Suprapubic skin (tissue), 4 donors: ENCODE measurements around the gene EFHD1. TPM values are rescaled to one million over a fixed set of nuclear protein-coding genes. Genes with fewer than 3 reads are reported as not detected.

ENCODE experiments used
- DNase-seq, 2 donors: peaks; one replicate each; pipeline ENCODE4 v3.0.0-alpha.2; 2019; ENCODE audit warnings: low spot score in 2 of 2
- H3K27ac ChIP-seq: fragments of 200-600 bp; sonication (generic); one replicate; pipeline ENCODE4 v1.5.1; 2019
- H3K27me3 ChIP-seq: fragments of 200-600 bp; sonication (generic); one replicate; pipeline ENCODE4 v1.5.1; 2019
- H3K36me3 ChIP-seq: fragments of 200-600 bp; sonication (generic); one replicate; pipeline ENCODE4 v1.5.1; 2019
- H3K4me1 ChIP-seq: fragments of 200-600 bp; sonication (generic); one replicate; pipeline ENCODE4 v1.5.1; 2019
- H3K4me3 ChIP-seq: fragments of 200-600 bp; sonication (generic); one replicate; pipeline ENCODE4 v1.5.1; 2019; ENCODE audit warnings: mild to moderate bottlenecking
- H3K9me3 ChIP-seq: fragments of 200-600 bp; sonication (generic); one replicate; pipeline ENCODE4 v1.5.1; 2019
- CTCF ChIP-seq, 2 donors: fragments of 200-600 bp in 1 of 2; fragments of 450-650 bp in 1 of 2; sonication (generic) in 1 of 2; IDR thresholded peaks; one replicate each; pipeline ENCODE4 v1.5.1; 2016 to 2019; ENCODE audit warnings: antibody characterized with exemption in 2 of 2, mild to moderate bottlenecking in 1 of 2, moderate library complexity in 1 of 2
- EP300 ChIP-seq: sonication (generic); formaldehyde crosslinking; IDR thresholded peaks from one replicate; pipeline ENCODE4 v1.6.1; 2017; ENCODE audit warnings: antibody characterized with exemption
- POLR2A ChIP-seq, 2 donors: fragments of 450-650 bp; IDR thresholded peaks; one replicate each; pipeline ENCODE4 v1.6.1; 2017; ENCODE audit warnings: antibody characterized with exemption in 2 of 2, mild to moderate bottlenecking in 2 of 2, moderate library complexity in 2 of 2
- POLR2AphosphoS5 ChIP-seq, 3 donors: sonication (generic); formaldehyde crosslinking; IDR thresholded peaks; one replicate each; pipeline ENCODE4 v1.6.1; 2017; ENCODE audit warnings: antibody characterized with exemption in 3 of 3
- WGBS: methylation state at CpG from one replicate; pipeline ENCODE4 v1.1.5; 2018; 5-methylcytosine and 5-hydroxymethylcytosine counted together
- total RNA-seq, 4 donors: library from RNA; depleted of rRNA; stranded (reverse); fragments of >200 nt; gene quantifications; one replicate each; pipeline ENCODE4 v1.1.0, GENCODE V29; 2016

The EFHD1 gene
- total RNA-seq, 4 donors from 2014 or later: 4.2 to 18.4 (median 16.6) TPM

GRCh38 chr2:232693344-232693743 is 59.9 kb downstream of the EFHD1 start:
- Histone ChIP-seq H3K4me3 (no peak overlapping the region), H3K36me3 (no peaks in the 10 kb centered on the region), H3K27ac (no peak overlapping the region), H3K9me3 (no peaks in the 10 kb centered on the region), H3K4me1 (peaks cover 12% of the 10 kb centered on the region), H3K27me3 (no peaks in the 10 kb centered on the region)
- TF ChIP-seq CTCF (IDR thresholded peaks at IDR 0.05) (no peak), POLR2A (IDR thresholded peaks at IDR 0.05) (no peak), EP300 (no peak), POLR2AphosphoS5 (IDR thresholded peaks at IDR 0.05) (no peak)
- DNase-seq: peak in 1 of 2 donors; percentile 23
- WGBS: 88% methylated on average over 4 of the region's 4 CpGs

- no peaks in the 10 kb centered on the region for H3K27me3 ChIP-seq
- no peaks in the 10 kb centered on the region for H3K9me3 ChIP-seq
- DNase-seq: no peak
- peak overlapping the region; percentile 92 for H3K4me3 ChIP-seq
- TF ChIP-seq EP300 (no peak), POLR2A (IDR thresholded peaks at IDR 0.05) (no peak), POLR2AphosphoS5 (IDR thresholded peaks at IDR 0.05) (no peak), CTCF (IDR thresholded peaks at IDR 0.05) (no peak)
- no peaks in the 10 kb centered on the region for H3K36me3 ChIP-seq
- H3K27ac ChIP-seq: peak overlapping the region; percentile 98
- peaks cover 38% of the 10 kb centered on the region for H3K4me1 ChIP-seq
- WGBS: 36% methylated on average over 9 of the region's 10 CpGs
These were observed 63.2 kb downstream of the EFHD1 start for GRCh38 chr2:232696609-232697058.

GRCh38 chr2:232697059-232697806 is 63.8 kb downstream of the EFHD1 start, which contains the start of gene GIGYF2:
Gene GIGYF2 (plus strand): TSS chr2:232697331. CDS start chr2:232735198, 37,867 bp downstream.
- TF ChIP-seq CTCF (IDR thresholded peaks at IDR 0.05) (no peak), POLR2A (IDR thresholded peaks at IDR 0.05) (peak; percentile 35 to 69)
- H3K4me1 ChIP-seq: peaks cover 38% of the 10 kb centered on the region
- no peaks in the 10 kb centered on the region for H3K27me3 ChIP-seq
- H3K9me3 ChIP-seq: no peaks in the 10 kb centered on the region
- DNase-seq: peak; percentile 98 to 99
- peak within 1 kb of the TSS; percentile 98 for H3K27ac ChIP-seq
- H3K4me3 ChIP-seq: peak within 1 kb of the TSS; percentile 92
- WGBS: 0% methylated on average over 9 of the region's 71 CpGs
- no peaks in the 10 kb centered on the region for H3K36me3 ChIP-seq

- Histone ChIP-seq H3K36me3 (no peaks in the 10 kb centered on the region), H3K4me3 (peak overlapping the region; percentile 92), H3K27me3 (no peaks in the 10 kb centered on the region), H3K4me1 (peaks cover 38% of the 10 kb centered on the region), H3K27ac (peak overlapping the region; percentile 98), H3K9me3 (no peaks in the 10 kb centered on the region)
- DNase-seq: peak in 1 of 2 donors; percentile 76
- TF ChIP-seq POLR2AphosphoS5 (IDR thresholded peaks at IDR 0.05) (no peak), EP300 (no peak), POLR2A (IDR thresholded peaks at IDR 0.05) (no peak), CTCF (IDR thresholded peaks at IDR 0.05) (no peak)
- WGBS: 1% methylated on average over 11 of the region's 11 CpGs
These were observed 64.4 kb downstream of the EFHD1 start for GRCh38 chr2:232697807-232698110.

- H3K9me3 ChIP-seq: no peaks in the 10 kb centered on the region
- TF ChIP-seq EP300 (no peak), CTCF (IDR thresholded peaks at IDR 0.05) (no peak), POLR2A (IDR thresholded peaks at IDR 0.05) (no peak), POLR2AphosphoS5 (IDR thresholded peaks at IDR 0.05) (no peak)
- no peak for DNase-seq
- H3K4me1 ChIP-seq: peaks cover 41% of the 10 kb centered on the region
- H3K4me3 ChIP-seq: peak overlapping the region; percentile 92
- WGBS: 44% methylated on average over 4 of the region's 4 CpGs
- no peaks in the 10 kb centered on the region for H3K27me3 ChIP-seq
- H3K27ac ChIP-seq: no peak overlapping the region
- peaks cover under 1% of the 10 kb centered on the region for H3K36me3 ChIP-seq
These were observed 65.2 kb downstream of the EFHD1 start for GRCh38 chr2:232698556-232699091.
